Measurements from ENCODE around the gene DGKK. TPM values are rescaled to one million over a fixed set of nuclear protein-coding genes. Genes with fewer than 3 reads are reported as not detected.
"Not testable (repeated sequence)": the region's sequence is repeated elsewhere in the genome, so short reads cannot be mapped to it uniquely, and the experiment has no call there.

The DGKK gene
- polyA plus RNA-seq, 1 donor, result not detected

DNA sequence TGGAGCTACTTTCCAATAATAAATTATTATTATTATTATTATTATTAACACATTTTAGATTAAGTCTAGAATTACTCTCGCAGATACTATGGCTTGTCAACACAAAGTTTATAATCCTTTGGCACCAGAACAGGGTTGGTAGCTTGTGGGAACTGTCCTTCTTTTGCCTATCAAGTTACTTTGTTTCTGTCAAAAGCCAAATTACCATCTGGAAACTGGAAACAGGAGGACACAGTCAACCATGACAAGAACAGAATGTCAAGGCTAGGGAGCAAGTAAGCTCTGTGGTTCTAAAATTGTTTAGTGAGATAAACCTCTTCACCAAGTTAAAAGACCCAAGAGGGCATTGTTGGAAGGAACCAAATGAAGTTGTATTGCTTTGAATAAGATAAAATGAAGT is 42.5 kb downstream of the DGKK start:
- DNase-seq (ENCODE audit: low read depth), result no peak

DNA sequence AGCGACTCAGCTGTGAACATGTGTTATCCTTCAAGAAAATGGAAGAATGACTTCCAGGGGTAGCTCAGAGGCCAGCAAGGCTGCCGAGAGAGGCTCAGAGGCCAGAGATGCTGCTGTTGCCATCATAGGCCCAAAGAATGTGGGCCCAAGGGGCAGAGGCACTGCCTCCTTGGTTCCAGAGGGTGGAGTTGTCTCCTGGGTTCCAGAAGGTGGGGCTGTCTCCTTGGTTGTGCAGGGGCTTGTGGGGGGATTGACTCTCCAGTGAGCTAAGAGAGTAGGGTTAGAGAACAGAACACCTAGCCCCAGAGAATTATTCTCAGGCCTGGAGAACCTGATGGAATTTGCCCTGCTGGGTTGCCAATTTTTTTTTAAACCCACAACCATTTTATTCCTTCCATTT is 62.6 kb downstream of the DGKK start:
- DNase-seq (ENCODE audit: low read depth), result no peak

DNA sequence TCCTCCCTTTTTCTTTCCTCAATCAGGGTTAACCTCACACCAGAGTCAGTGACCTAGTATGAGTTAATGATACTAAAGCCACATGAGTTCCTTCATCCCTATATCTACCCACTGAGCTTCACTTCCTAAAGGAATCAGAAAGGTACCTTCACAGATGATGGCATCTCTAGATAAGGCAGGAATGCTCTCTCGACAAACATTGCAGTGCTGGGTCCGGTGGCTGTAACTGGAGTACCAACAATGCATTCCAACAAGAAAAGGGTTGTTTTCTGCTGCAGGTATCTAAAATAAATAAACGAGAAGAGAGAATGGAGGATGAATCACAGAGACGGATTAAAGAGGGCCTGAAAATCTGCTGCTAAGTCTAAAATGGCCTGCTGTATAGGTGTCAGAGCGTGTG is 66.7 kb downstream of the DGKK start:
- no peak for DNase-seq (ENCODE audit: low read depth)

DNA sequence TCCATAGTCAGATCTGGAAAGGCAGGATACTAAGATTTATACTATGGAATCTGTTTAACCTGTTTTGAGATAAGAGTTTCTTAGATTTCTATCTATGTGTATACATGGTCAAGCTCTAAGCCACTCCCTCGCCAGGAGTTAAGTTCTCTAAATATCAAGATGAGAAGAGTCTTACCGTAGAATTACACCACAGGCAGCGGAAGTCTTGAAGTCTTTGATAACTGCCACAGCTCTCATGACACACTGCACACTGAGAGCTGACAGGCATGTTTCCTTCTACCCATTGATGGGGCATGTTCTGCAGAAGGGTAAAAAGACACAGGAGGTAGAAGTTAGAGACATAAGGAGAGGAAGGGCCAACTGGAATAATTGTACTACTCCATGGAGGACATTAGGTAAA is 67.7 kb downstream of the DGKK start:
- DNase-seq (ENCODE audit: low read depth), result no peak

DNA sequence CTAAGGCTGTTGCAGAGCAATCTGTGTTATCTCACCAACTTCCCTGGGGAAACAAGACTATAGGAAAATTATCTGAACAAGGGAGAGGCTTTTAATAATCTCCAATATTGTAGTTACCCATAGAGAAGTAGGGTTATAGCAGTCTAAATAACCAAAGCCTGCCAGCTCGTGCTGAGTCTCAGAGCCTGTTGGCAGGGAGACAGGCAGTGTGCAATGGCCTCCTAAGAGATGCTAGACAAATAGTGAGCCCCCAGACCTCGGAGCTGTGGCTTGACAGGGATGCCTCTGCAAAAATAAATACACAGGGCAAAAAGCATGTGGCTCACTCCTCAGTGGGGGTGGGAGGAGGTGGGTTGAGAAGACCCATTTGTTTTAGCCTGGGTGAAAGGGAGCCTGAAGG is 76.7 kb downstream of the DGKK start:
- no peak for DNase-seq (ENCODE audit: low read depth)

DNA sequence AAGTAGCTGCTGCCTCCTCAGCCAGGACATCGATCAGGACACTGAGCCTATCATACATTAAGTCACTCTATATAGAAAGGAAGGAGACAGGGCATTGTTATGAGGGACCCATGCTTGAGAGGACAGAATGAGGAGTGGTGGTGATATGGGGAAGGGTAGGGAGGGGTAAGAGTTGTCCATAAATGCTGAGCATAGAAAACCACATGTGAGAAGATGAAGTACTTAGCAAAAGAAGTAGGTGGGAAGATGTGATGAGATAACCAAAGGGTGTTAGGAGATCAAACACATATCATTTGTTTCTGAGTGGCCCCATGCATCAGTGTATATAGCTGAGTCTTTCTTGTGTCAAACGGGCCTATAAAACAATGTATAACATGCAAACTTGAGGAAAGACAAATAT is 84.1 kb downstream of the DGKK start:
- DNase-seq (ENCODE audit: low read depth), result no peak

DNA sequence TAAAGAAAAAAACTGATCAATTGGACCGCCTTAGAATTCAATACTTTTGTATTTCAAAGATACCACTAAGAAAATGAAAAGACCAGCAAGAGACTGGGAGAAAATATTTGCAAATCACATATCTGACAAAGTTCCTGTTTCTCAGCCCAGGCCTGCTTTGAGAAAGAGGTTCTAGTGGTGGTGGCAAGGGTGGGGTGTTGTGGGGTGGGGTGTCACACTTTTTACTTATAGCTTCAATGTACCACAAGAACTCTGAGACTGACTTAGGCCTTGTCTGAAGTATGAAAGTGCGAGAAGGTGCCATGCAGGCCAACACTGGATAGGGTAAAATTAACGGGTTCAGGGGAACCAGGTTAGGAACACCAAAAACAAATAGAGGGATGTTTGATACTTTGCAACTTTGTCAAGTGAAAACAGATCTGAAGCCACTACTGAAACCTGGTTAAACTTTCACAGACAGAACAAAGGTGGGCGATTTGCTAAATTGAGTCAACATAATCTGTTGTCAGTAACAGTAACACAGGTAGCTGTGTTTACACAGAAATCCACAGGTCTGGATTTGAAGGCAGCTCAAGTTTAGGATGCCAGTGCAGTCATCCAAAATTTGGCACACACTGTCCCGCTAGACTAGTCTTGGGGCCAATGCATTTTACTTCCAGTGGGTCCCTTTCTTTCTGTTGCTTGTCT is 88.8 kb downstream of the DGKK start:
- DNase-seq (ENCODE audit: low read depth), result no peak

DNA sequence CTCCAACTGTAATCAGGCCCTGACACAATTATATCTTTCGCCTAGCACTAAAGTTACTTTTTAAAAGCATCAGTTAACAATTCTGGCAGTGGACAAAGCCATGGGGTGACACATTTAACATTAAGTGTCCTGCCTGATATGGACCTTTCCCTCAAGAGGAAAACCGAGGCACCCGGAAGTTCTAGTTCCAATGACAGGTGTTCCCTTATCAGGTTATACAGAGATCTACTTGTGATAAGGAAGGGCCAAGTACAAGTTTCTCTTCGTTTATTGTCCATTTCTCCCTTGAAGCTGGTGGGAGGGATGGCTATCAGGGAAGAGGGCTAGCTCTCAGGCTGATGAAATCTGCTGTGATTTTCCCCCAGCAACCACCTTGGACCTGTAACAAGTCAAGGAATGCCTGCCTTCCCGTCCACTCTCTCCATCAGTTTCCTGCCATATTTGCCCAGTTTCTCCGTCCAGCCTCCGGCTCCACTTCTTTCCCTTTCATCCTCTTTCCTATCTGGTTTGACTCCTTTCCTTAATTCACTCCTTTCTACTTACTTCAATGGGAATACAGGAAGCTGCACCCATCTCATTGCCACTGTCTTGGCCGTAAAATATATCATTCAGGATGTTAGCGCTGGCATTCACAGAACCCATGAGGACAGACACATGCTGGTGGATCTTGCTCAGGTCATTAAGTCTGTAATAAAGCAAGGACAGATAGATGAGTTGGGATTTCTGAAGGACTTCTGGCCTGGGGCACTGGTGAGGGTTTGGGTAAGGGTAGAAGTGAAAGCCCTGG is 95.0 kb downstream of the DGKK start:
- DNase-seq (ENCODE audit: low read depth), result no peak

DNA sequence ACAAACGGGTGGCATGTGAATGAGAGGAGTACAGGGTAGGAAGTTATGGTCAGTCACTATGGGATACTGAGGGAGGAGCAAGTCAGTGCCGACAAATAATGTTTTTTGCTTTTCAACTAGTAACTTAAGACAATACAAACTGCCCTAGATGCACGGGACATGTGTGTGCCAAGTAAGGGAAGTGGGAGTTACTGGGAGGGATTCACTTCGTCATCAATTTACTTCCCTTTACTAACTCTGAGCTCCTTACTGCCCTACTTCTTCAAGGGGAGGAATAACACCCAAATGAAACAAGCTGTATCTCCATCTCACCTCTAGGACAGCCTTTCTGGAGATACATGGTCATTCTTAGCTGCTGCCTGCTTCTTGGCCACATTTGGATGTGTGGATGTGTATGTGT is 97.7 kb downstream of the DGKK start:
- DNase-seq (ENCODE audit: low read depth), result no peak

DNA sequence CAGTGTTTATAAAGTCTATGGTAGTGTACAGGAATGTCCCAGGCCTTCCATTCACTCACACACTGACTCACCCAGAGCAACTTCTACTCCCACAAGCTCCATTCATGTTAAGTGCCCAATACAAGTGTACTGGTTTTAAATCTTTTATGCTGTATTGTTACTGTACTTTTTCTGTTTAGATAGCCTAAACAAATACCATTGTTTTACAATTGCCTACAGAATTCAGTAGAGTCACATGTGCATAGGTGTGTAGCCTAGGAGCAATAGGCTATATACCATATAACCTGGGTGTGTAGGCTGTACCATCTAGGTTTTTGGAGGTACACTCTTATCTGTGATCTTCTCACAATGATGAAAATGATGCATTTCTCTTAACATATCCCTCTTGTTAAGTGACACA is 126.7 kb downstream of the DGKK start:
- DNase-seq (ENCODE audit: low read depth), result no peak

DNA sequence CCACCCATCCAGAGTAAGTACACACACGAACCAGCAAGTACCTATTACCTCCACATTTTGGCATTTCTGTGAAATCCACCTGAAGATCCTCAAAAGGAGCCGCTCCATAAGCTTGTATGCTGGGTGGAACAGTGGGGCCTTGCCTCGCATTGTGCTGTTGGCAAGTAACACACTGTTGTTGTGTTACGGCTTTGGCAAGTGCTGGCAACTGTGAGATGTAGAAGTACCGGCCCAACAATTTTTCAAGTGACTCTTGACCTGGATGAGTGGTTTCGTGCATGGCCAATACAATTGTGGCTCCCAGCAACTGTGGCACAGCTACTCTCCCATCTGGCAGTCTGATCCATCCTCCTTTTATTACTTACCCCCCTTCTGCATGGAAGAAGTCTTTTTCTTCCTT is 137.3 kb downstream of the DGKK start:
- DNase-seq (ENCODE audit: low read depth), result no peak

DNA sequence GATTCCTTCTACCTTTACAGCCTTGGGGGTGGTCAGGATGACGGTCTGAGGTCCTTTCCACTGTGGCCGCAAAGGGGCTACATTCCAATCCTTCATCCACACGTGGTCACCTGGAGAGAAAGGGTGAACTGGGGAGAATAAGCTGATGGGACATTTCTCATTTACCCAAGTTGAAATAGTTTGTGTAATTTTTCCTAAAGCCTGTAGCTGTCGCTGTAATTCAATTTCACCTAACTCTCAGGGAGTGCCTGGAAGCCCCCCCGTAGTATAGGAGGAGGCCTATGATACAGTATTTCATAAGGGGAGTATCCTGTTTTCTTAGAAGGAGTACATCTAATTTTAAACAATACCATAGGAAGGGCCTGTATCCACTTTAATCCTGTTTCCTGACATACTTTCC is 138.0 kb downstream of the DGKK start:
- DNase-seq (ENCODE audit: low read depth), result not testable (repeated sequence)

DNA sequence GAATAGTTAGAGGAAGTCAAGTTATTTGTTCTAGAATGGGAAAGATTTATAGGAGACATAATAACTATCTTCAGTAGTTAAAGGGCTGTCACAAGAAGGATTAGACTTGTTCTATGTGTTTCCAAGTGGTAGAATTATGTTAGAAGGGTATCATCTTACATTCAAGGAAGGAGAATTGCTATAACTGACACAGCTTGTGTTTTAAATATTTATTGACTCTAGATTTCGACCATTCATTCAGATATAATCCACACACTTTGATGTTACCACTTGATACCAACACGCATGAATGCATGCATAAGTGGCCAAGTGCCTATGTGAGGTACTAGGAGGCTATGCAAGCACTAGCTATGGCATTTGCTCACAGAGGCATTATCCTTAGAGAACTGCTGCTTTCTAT is 143.4 kb downstream of the DGKK start:
- DNase-seq (ENCODE audit: low read depth), result no peak

Data from forelimb muscle (tissue), 1 donor.